Measurements from ENCODE around the gene PCED1A.

The PCED1A gene

DNA sequence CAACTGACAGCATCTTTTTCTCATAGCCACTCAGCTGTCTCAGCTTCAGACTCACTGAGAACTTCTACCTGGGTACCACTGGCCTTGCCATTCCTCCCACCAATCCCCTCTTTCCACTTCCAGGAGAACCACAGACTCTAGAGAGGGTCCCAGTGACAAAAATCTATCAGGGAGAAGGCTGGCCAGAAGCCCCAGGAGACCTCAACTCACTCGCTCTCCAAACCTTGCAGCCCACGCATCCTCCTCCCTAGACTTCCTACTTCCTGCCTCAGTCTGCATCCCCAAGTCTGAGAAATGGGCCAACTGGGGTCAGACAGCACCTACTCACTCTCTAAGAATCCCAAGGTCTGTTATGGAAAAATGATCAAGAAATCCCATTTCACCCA is 23.1 kb downstream of the PCED1A start:
- H3K9me3 ChIP-seq, result peaks cover 0 to 5% (median 0%) of the 10 kb centered on the region in 3 donors
- H3K27ac ChIP-seq, result no peak overlapping the region
- no peak for DNase-seq
- peaks cover 0 to 63% of the 10 kb centered on the region in 2 donors for H3K27me3 ChIP-seq
- H3K4me1 ChIP-seq, result peaks cover 0 to 22% (median 13%) of the 10 kb centered on the region in 4 donors
- TF ChIP-seq CTCF (IDR thresholded peaks at IDR 0.05), result no peak
- intact Hi-C loops (cut with DNase I; ENCODE audit: low total_unique reads), result no loop called here
- H3K4me3 ChIP-seq, result no peak overlapping the region
- H3K36me3 ChIP-seq, result no peaks in the 10 kb centered on the region

DNA sequence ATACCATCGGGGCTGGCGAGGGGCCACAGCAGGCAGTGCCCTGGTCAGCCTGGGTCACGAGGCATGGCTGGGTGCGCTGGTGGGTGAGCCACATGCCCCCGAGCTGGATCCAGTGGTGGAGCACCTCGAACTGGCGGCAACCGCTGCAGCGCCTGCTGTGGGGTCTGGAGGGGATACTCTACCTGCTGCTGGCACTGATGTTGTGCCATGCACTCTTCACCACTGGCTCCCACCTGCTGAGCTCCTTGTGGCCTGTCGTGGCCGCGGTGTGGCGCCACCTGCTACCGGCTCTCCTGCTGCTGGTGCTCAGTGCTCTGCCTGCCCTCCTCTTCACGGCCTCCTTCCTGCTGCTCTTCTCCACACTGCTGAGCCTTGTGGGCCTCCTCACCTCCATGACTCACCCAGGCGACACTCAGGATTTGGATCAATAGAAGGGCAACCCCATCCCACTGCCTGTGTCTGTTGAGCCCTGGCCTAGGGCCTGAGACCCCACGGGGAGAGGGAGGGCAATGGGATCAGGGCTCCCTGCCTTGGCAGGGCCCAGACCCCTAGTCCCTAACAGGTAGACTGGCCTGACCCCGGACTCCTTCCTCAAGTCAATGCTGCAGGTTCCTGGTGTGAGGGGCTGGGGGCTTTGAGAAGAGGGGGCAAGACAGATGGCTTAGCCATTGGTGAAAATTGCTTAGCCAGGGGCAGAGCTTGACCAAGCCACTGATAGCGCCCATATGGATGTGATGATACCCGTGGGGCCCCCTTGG is 23.7 kb downstream of the PCED1A start:
- peak in 1 of 2 donors; percentile 51 for DNase-seq
- Histone ChIP-seq H3K27ac (no peak overlapping the region), H3K9me3 (peaks cover 0 to 10% (median 5%) of the 10 kb centered on the region in 3 donors), H3K4me3 (no peak overlapping the region), H3K4me1 (peaks cover 0 to 18% (median 13%) of the 10 kb centered on the region in 4 donors), H3K27me3 (peaks cover 0 to 63% of the 10 kb centered on the region in 2 donors), H3K36me3 (no peaks in the 10 kb centered on the region)
- TF ChIP-seq CTCF (IDR thresholded peaks at IDR 0.05), result no peak
- intact Hi-C loops (cut with DNase I; ENCODE audit: low total_unique reads), result no loop called here

DNA sequence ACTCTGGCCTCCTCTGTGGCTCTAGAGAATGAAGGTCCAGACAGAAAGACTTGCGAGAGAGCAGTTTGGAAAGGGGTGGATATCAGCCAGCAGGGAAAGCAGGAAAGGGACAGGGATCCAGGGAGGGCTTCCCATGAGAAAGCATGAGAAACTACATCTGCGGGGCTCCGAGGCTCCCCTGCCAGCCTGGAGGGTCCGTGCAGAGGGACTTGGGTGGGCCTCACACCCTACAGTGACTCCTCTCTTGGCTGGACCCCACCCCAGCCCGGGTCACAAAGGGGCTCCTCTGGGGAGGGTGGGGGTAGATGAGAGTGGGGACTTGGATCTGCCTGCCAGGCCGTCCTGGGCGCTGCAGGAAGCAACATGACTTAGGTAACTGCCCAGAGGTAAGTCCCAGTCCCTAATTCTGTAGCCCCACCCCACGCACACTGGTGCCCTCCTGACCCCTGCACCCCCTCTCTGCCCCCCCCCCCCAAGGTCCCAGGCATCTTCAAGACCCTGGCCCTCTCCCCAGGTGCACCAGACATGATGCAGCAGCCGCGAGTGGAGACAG is 24.3 kb downstream of the PCED1A start, which contains the start of gene TMEM239:
Gene TMEM239, plus strand, starts transcription at position 335 of the 553 bp plus-strand sequence. Its CDS starts 191 bp downstream, at position 526.
- DNase-seq, result no peak
- H3K4me3 ChIP-seq, result no peak within 1 kb of the TSS
- H3K4me1 ChIP-seq, result peaks cover 0 to 14% (median 10%) of the 10 kb centered on the region in 4 donors
- no peaks in the 10 kb centered on the region for H3K36me3 ChIP-seq
- TF ChIP-seq CTCF (IDR thresholded peaks at IDR 0.05), result no peak
- peaks cover 0 to 63% of the 10 kb centered on the region in 2 donors for H3K27me3 ChIP-seq
- no peak within 1 kb of the TSS for H3K27ac ChIP-seq
- intact Hi-C loops (cut with DNase I; ENCODE audit: low total_unique reads), result no loop called here
- peaks cover 0 to 13% (median 8%) of the 10 kb centered on the region in 3 donors for H3K9me3 ChIP-seq

DNA sequence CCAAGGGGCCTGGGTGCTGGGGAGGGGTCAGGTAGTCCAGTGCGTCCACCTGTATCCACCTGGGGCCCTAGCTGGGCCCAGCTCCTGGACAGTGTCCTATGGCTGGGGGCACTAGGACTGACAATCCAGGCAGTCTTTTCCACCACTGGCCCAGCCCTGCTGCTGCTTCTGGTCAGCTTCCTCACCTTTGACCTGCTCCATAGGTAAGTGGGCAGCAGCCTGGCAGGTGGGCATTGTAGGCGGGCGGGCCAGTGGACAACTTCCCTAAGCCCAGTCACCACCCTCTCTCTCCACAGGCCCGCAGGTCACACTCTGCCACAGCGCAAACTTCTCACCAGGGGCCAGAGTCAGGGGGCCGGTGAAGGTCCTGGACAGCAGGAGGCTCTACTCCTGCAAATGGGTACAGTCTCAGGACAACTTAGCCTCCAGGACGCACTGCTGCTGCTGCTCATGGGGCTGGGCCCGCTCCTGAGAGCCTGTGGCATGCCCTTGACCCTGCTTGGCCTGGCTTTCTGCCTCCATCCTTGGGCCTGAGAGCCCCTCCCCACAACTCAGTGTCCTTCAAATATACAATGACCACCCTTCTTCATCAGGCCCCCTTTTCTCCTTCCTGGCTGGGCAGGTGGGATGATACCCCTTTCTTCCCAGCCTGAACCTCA is 25.1 kb downstream of the PCED1A start:
- Histone ChIP-seq H3K36me3 (no peaks in the 10 kb centered on the region), H3K4me1 (peaks cover 0 to 7% (median 5%) of the 10 kb centered on the region in 4 donors), H3K27ac (no peak overlapping the region), H3K4me3 (no peak overlapping the region), H3K27me3 (peaks cover 0 to 58% of the 10 kb centered on the region in 2 donors), H3K9me3 (peaks cover 0 to 13% (median 8%) of the 10 kb centered on the region in 3 donors)
- TF ChIP-seq CTCF (IDR thresholded peaks at IDR 0.05), result no peak
- DNase-seq, result no peak
- intact Hi-C loops (cut with DNase I; ENCODE audit: low total_unique reads), result no loop called here

DNA sequence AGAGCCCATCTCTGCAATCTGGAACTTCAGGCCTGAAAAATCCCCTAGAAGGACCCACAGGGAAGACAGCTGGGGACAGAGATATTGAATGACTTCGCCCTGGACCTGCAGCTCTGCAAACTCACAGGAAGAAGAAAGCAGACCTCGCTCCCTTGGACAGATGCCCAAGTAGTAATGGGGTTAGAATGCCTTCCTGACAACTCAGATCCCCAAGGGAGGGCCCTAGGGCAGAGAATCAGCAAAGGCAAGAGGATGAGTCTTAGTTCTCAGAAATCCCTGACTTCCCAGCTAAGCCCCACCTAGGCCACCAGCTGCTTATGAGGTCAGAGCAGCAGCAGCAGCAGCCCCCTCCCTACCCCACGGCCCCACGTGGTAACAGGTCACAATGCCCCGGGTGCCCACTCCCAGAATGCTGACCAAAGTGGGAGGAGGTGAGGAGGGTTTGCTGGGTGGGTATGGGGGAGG is 25.8 kb downstream of the PCED1A start, which contains the start of gene C20orf141:
Gene C20orf141, plus strand, starts transcription at position 401 of the 465 bp plus-strand sequence. CDS start 198 bp downstream, outside the sequence.
- Histone ChIP-seq H3K4me3 (no peak within 1 kb of the TSS), H3K4me1 (no peaks in the 10 kb centered on the region), H3K27me3 (peaks cover 0 to 58% of the 10 kb centered on the region in 2 donors), H3K36me3 (no peaks in the 10 kb centered on the region), H3K27ac (no peak within 1 kb of the TSS), H3K9me3 (peaks cover 0 to 13% (median 8%) of the 10 kb centered on the region in 3 donors)
- no peak for TF ChIP-seq CTCF (IDR thresholded peaks at IDR 0.05)
- no peak for DNase-seq
- intact Hi-C loops (cut with DNase I; ENCODE audit: low total_unique reads), result no loop called here

Data from tibial artery (tissue), 4 donors.